Measurements from ENCODE around the gene TMEM168.

TMEM168 gene

GRCh38 chr7:112770051-112770450 lies 20.1 kb downstream of the TMEM168 start:
- peaks cover 11% of the 10 kb centered on the region for H3K4me1 ChIP-seq (ENCODE audit: insufficient read depth, low read length, severe bottlenecking)
- no peak overlapping the region for H3K9ac ChIP-seq (ENCODE audit: low read length)
- no peaks in the 10 kb centered on the region for H3K79me2 ChIP-seq (ENCODE audit: insufficient read depth, low read length)
- no peak for TF ChIP-seq EZH2 (IDR thresholded peaks at IDR 0.05; ENCODE audit: borderline replicate concordance, low read length)
- no peak overlapping the region for H3K4me3 ChIP-seq (ENCODE audit: low read depth, low read length, poor library complexity, severe bottlenecking)
- H3K9me2 ChIP-seq (ENCODE audit: low read depth, low read length) = no peaks in the 10 kb centered on the region
- no peaks in the 10 kb centered on the region for H3K9me3 ChIP-seq (ENCODE audit: low read length)
- H2AFZ ChIP-seq (ENCODE audit: low read length) = no peak overlapping the region
- H3K27ac ChIP-seq (ENCODE audit: low read depth, low read length, poor library complexity, severe bottlenecking) = no peak overlapping the region
- H3K4me2 ChIP-seq (ENCODE audit: low read length) = no peak overlapping the region
- H4K20me1 ChIP-seq (ENCODE audit: insufficient read depth, low read length) = no peaks in the 10 kb centered on the region
- H3F3A ChIP-seq (ENCODE audit: insufficient read depth, low read length) = no peaks in the 10 kb centered on the region
- H3K36me3 ChIP-seq (ENCODE audit: insufficient read depth, low read length) = peaks cover 13% of the 10 kb centered on the region; the same call in 1 of the 2 replicates
- no peaks in the 10 kb centered on the region for H3K27me3 ChIP-seq (ENCODE audit: insufficient read depth, low read length)

- H3K4me1 ChIP-seq (ENCODE audit: insufficient read depth, low read length, severe bottlenecking) = peaks cover 5% of the 10 kb centered on the region
- no peaks in the 10 kb centered on the region for H3K9me3 ChIP-seq (ENCODE audit: low read length)
- H3K27ac ChIP-seq (ENCODE audit: low read depth, low read length, poor library complexity, severe bottlenecking) = no peak overlapping the region
- H4K20me1 ChIP-seq (ENCODE audit: insufficient read depth, low read length) = no peaks in the 10 kb centered on the region
- H3K4me3 ChIP-seq (ENCODE audit: low read depth, low read length, poor library complexity, severe bottlenecking) = no peak overlapping the region
- no peaks in the 10 kb centered on the region for H3K27me3 ChIP-seq (ENCODE audit: insufficient read depth, low read length)
- H3K36me3 ChIP-seq (ENCODE audit: insufficient read depth, low read length) = peaks cover 6% of the 10 kb centered on the region; the same call in 1 of the 2 replicates
- H3K4me2 ChIP-seq (ENCODE audit: low read length) = no peak overlapping the region
- TF ChIP-seq EZH2 (IDR thresholded peaks at IDR 0.05; ENCODE audit: borderline replicate concordance, low read length) (no peak), CTCF (IDR thresholded peaks at IDR 0.05; ENCODE audit: low read length) (no peak)
- H3K9me2 ChIP-seq (ENCODE audit: low read depth, low read length) = no peaks in the 10 kb centered on the region
- no peak overlapping the region for H2AFZ ChIP-seq (ENCODE audit: low read length)
- H3K79me2 ChIP-seq (ENCODE audit: insufficient read depth, low read length) = no peaks in the 10 kb centered on the region
- no peaks in the 10 kb centered on the region for H3F3A ChIP-seq (ENCODE audit: insufficient read depth, low read length)
- H3K9ac ChIP-seq (ENCODE audit: low read length) = no peak overlapping the region
These were observed 25.1 kb downstream of the TMEM168 start for GRCh38 chr7:112765105-112765504.

- Histone ChIP-seq H3K4me3 (ENCODE audit: low read depth, low read length, poor library complexity, severe bottlenecking) (no peak overlapping the region), H2AFZ (ENCODE audit: low read length) (no peak overlapping the region), H3K4me2 (ENCODE audit: low read length) (no peak overlapping the region), H3K4me1 (ENCODE audit: insufficient read depth, low read length, severe bottlenecking) (no peaks in the 10 kb centered on the region), H3K36me3 (ENCODE audit: insufficient read depth, low read length) (peaks cover 6% of the 10 kb centered on the region; the same call in 1 of the 2 replicates), H3K9ac (ENCODE audit: low read length) (no peak overlapping the region), H3K9me2 (ENCODE audit: low read depth, low read length) (no peaks in the 10 kb centered on the region), H3K79me2 (ENCODE audit: insufficient read depth, low read length) (no peaks in the 10 kb centered on the region), H3K27me3 (ENCODE audit: insufficient read depth, low read length) (no peaks in the 10 kb centered on the region), H3K9me3 (ENCODE audit: low read length) (no peaks in the 10 kb centered on the region), H3K27ac (ENCODE audit: low read depth, low read length, poor library complexity, severe bottlenecking) (no peak overlapping the region), H4K20me1 (ENCODE audit: insufficient read depth, low read length) (no peaks in the 10 kb centered on the region), H3F3A (ENCODE audit: insufficient read depth, low read length) (no peaks in the 10 kb centered on the region)
- TF ChIP-seq CTCF (IDR thresholded peaks at IDR 0.05; ENCODE audit: low read length) = no peak
- no peak for TF ChIP-seq EZH2 (IDR thresholded peaks at IDR 0.05; ENCODE audit: borderline replicate concordance, low read length)
These were observed 26.2 kb downstream of the TMEM168 start for GRCh38 chr7:112763996-112764395.

GRCh38 chr7:112763298-112763697 lies 26.9 kb downstream of the TMEM168 start:
- H3K27me3 ChIP-seq (ENCODE audit: insufficient read depth, low read length) = no peaks in the 10 kb centered on the region
- no peaks in the 10 kb centered on the region for H3K79me2 ChIP-seq (ENCODE audit: insufficient read depth, low read length)
- peaks cover 6% of the 10 kb centered on the region; the same call in 1 of the 2 replicates for H3K36me3 ChIP-seq (ENCODE audit: insufficient read depth, low read length)
- TF ChIP-seq CTCF (IDR thresholded peaks at IDR 0.05; ENCODE audit: low read length) = no peak
- TF ChIP-seq EZH2 (IDR thresholded peaks at IDR 0.05; ENCODE audit: borderline replicate concordance, low read length) = no peak
- H3K9me2 ChIP-seq (ENCODE audit: low read depth, low read length) = no peaks in the 10 kb centered on the region
- H3K27ac ChIP-seq (ENCODE audit: low read depth, low read length, poor library complexity, severe bottlenecking) = no peak overlapping the region
- H3K9ac ChIP-seq (ENCODE audit: low read length) = no peak overlapping the region
- no peak overlapping the region for H3K4me3 ChIP-seq (ENCODE audit: low read depth, low read length, poor library complexity, severe bottlenecking)
- no peaks in the 10 kb centered on the region for H4K20me1 ChIP-seq (ENCODE audit: insufficient read depth, low read length)
- no peak overlapping the region for H2AFZ ChIP-seq (ENCODE audit: low read length)
- H3K4me1 ChIP-seq (ENCODE audit: insufficient read depth, low read length, severe bottlenecking) = no peaks in the 10 kb centered on the region
- no peak overlapping the region for H3K4me2 ChIP-seq (ENCODE audit: low read length)
- no peaks in the 10 kb centered on the region for H3F3A ChIP-seq (ENCODE audit: insufficient read depth, low read length)
- H3K9me3 ChIP-seq (ENCODE audit: low read length) = no peaks in the 10 kb centered on the region
